Measurements from ENCODE around the gene PTGES. TPM values are rescaled to one million over a fixed set of nuclear protein-coding genes. Genes with fewer than 3 reads are reported as not detected.

Gene PTGES
- total RNA-seq, 2 experiments from 2014 or later = not detected

- H3K4me3 Mint-ChIP-seq = no peak overlapping the region
- peaks cover 2% of the 10 kb centered on the region for H3K4me1 Mint-ChIP-seq (ENCODE audit: low read depth)
- POLR2A ChIA-PET = no interaction called here
- CTCF ChIA-PET = no interaction called here
- peaks cover 13% of the 10 kb centered on the region for H3K27me3 Mint-ChIP-seq
- no peak overlapping the region for H3K27ac Mint-ChIP-seq
- no peaks in the 10 kb centered on the region for H3K36me3 Mint-ChIP-seq
- intact Hi-C loops (cut with micrococcal nuclease) = no loop called here
- no peaks in the 10 kb centered on the region for H3K9me3 Mint-ChIP-seq
- DNase-seq = no peak
These were observed 29.9 kb downstream of the PTGES start for GRCh38 chr9:129722913-129723312.

- intact Hi-C loops (cut with micrococcal nuclease) = no loop called here
- peaks cover 10% of the 10 kb centered on the region for H3K27me3 Mint-ChIP-seq
- no peak for DNase-seq
- CTCF ChIA-PET = interaction anchor here (1.3 kb wide), 1 partner anchor 69 kb away, joined by 5 read pairs; no protein-coding TSS in a partner anchor
- POLR2A ChIA-PET = no interaction called here
- H3K4me1 Mint-ChIP-seq (ENCODE audit: low read depth) = no peaks in the 10 kb centered on the region
- no peak overlapping the region for H3K27ac Mint-ChIP-seq
- no peak overlapping the region for H3K4me3 Mint-ChIP-seq
- H3K9me3 Mint-ChIP-seq = no peaks in the 10 kb centered on the region
- H3K36me3 Mint-ChIP-seq = no peaks in the 10 kb centered on the region
These were observed 31.8 kb downstream of the PTGES start for GRCh38 chr9:129720865-129721545.

GRCh38 chr9:129720181-129720864 lies 32.5 kb downstream of the PTGES start:
- Mint-ChIP-seq H3K9me3 (no peaks in the 10 kb centered on the region), H3K27me3 (peaks cover 10% of the 10 kb centered on the region), H3K4me3 (no peak overlapping the region), H3K36me3 (no peaks in the 10 kb centered on the region), H3K27ac (no peak overlapping the region), H3K4me1 (ENCODE audit: low read depth) (no peaks in the 10 kb centered on the region)
- ChIA-PET POLR2A (no interaction called here), CTCF (no interaction called here)
- intact Hi-C loops (cut with micrococcal nuclease) = no loop called here
- DNase-seq = no peak

GRCh38 chr9:129719135-129719534 lies 33.7 kb downstream of the PTGES start:
- Mint-ChIP-seq H3K9me3 (no peaks in the 10 kb centered on the region), H3K4me3 (no peak overlapping the region), H3K27ac (no peak overlapping the region), H3K36me3 (no peaks in the 10 kb centered on the region), H3K27me3 (peaks cover 3% of the 10 kb centered on the region), H3K4me1 (ENCODE audit: low read depth) (no peaks in the 10 kb centered on the region)
- intact Hi-C loops (cut with micrococcal nuclease) = no loop called here
- no peak for DNase-seq
- ChIA-PET POLR2A (no interaction called here), CTCF (interaction anchor here (0.9 kb wide), 1 partner anchor 19 kb away, joined by 3 read pairs; no protein-coding TSS in a partner anchor)

GRCh38 chr9:129718647-129719046 lies 34.2 kb downstream of the PTGES start:
- intact Hi-C loops (cut with micrococcal nuclease) = no loop called here
- ChIA-PET POLR2A (no interaction called here), CTCF (no interaction called here)
- no peaks in the 10 kb centered on the region for H3K4me1 Mint-ChIP-seq (ENCODE audit: low read depth)
- no peaks in the 10 kb centered on the region for H3K36me3 Mint-ChIP-seq
- no peak overlapping the region for H3K27ac Mint-ChIP-seq
- peaks cover 3% of the 10 kb centered on the region for H3K27me3 Mint-ChIP-seq
- no peak for DNase-seq
- no peak overlapping the region for H3K4me3 Mint-ChIP-seq
- no peaks in the 10 kb centered on the region for H3K9me3 Mint-ChIP-seq

GRCh38 chr9:129717991-129718390 lies 34.9 kb downstream of the PTGES start:
- intact Hi-C loops (cut with micrococcal nuclease) = no loop called here
- H3K9me3 Mint-ChIP-seq = no peaks in the 10 kb centered on the region
- peaks cover 3% of the 10 kb centered on the region for H3K27me3 Mint-ChIP-seq
- no peaks in the 10 kb centered on the region for H3K4me1 Mint-ChIP-seq (ENCODE audit: low read depth)
- DNase-seq = no peak
- ChIA-PET CTCF (no interaction called here), POLR2A (no interaction called here)
- H3K27ac Mint-ChIP-seq = no peak overlapping the region
- no peaks in the 10 kb centered on the region for H3K36me3 Mint-ChIP-seq
- no peak overlapping the region for H3K4me3 Mint-ChIP-seq

- POLR2A ChIA-PET = no interaction called here
- Mint-ChIP-seq H3K4me3 (no peak overlapping the region), H3K4me1 (ENCODE audit: low read depth) (peaks cover 8% of the 10 kb centered on the region), H3K9me3 (no peaks in the 10 kb centered on the region), H3K36me3 (no peaks in the 10 kb centered on the region), H3K27me3 (peaks cover 3% of the 10 kb centered on the region), H3K27ac (no peak overlapping the region)
- intact Hi-C loops (cut with micrococcal nuclease) = no loop called here
- no peak for DNase-seq
- CTCF ChIA-PET = interaction anchor here (1.0 kb wide), 1 partner anchor 22 kb away, joined by 3 read pairs; no protein-coding TSS in a partner anchor
These were observed 36.8 kb downstream of the PTGES start for GRCh38 chr9:129716091-129716490.

GRCh38 chr9:129714511-129715061 lies 38.3 kb downstream of the PTGES start:
- CTCF ChIA-PET = interaction anchor here (1.8 kb wide), 1 partner anchor 12 kb away, joined by 7 read pairs; no protein-coding TSS in a partner anchor

GRCh38 chr9:129713402-129713679 lies 39.5 kb downstream of the PTGES start:
- Mint-ChIP-seq H3K27ac (no peak overlapping the region), H3K36me3 (no peaks in the 10 kb centered on the region), H3K27me3 (no peaks in the 10 kb centered on the region), H3K4me3 (no peak overlapping the region), H3K4me1 (ENCODE audit: low read depth) (peaks cover 8% of the 10 kb centered on the region), H3K9me3 (no peaks in the 10 kb centered on the region)
- DNase-seq = no peak
- intact Hi-C loops (cut with micrococcal nuclease) = no loop called here
- POLR2A ChIA-PET = no interaction called here
- CTCF ChIA-PET = interaction anchor here (3.4 kb wide), 1 partner anchor 13 kb away, joined by 14 read pairs; no protein-coding TSS in a partner anchor

More at GRCh38 chr9:129714511-129715061, 38.3 kb downstream of the PTGES start:
- no peak for DNase-seq
- H3K4me1 Mint-ChIP-seq (ENCODE audit: low read depth) = peaks cover 8% of the 10 kb centered on the region
- no peak overlapping the region for H3K27ac Mint-ChIP-seq
- no peaks in the 10 kb centered on the region for H3K27me3 Mint-ChIP-seq
- intact Hi-C loops (cut with micrococcal nuclease) = no loop called here
- no peaks in the 10 kb centered on the region for H3K9me3 Mint-ChIP-seq
- H3K36me3 Mint-ChIP-seq = no peaks in the 10 kb centered on the region
- no peak overlapping the region for H3K4me3 Mint-ChIP-seq
- POLR2A ChIA-PET = interaction anchor here (0.6 kb wide), 1 partner anchor 682 kb away, joined by 3 read pairs; no protein-coding TSS in a partner anchor

GRCh38 chr9:129712634-129713401 lies 40.0 kb downstream of the PTGES start:
- H3K9me3 Mint-ChIP-seq = no peaks in the 10 kb centered on the region
- ChIA-PET POLR2A (no interaction called here), CTCF (interaction anchor here (1.4 to 3.4 kb wide), 2 partner anchors 13 to 25 kb away, joined by 6 to 14 read pairs; no protein-coding TSS in a partner anchor)
- H3K27ac Mint-ChIP-seq = no peak overlapping the region
- no peak overlapping the region for H3K4me3 Mint-ChIP-seq
- no peak for DNase-seq
- intact Hi-C loops (cut with micrococcal nuclease) = no loop called here
- no peaks in the 10 kb centered on the region for H3K27me3 Mint-ChIP-seq
- H3K36me3 Mint-ChIP-seq = no peaks in the 10 kb centered on the region
- peaks cover 8% of the 10 kb centered on the region for H3K4me1 Mint-ChIP-seq (ENCODE audit: low read depth)

GRCh38 chr9:129710169-129710453 lies 42.7 kb downstream of the PTGES start:
- POLR2A ChIA-PET = interaction anchor here (1.1 kb wide), 1 partner anchor 13 kb away, joined by 3 read pairs; no protein-coding TSS in a partner anchor
- Mint-ChIP-seq H3K27ac (no peak overlapping the region), H3K4me1 (ENCODE audit: low read depth) (peaks cover 8% of the 10 kb centered on the region), H3K9me3 (no peaks in the 10 kb centered on the region), H3K36me3 (no peaks in the 10 kb centered on the region), H3K27me3 (no peaks in the 10 kb centered on the region), H3K4me3 (no peak overlapping the region)
- CTCF ChIA-PET = interaction anchor here (3.4 kb wide), 1 partner anchor 16 kb away, joined by 14 read pairs; no protein-coding TSS in a partner anchor
- intact Hi-C loops (cut with micrococcal nuclease) = no loop called here
- no peak for DNase-seq

GRCh38 chr9:129709438-129710168 lies 43.2 kb downstream of the PTGES start:
- Mint-ChIP-seq H3K4me3 (no peak overlapping the region), H3K27ac (no peak overlapping the region), H3K27me3 (no peaks in the 10 kb centered on the region), H3K36me3 (no peaks in the 10 kb centered on the region), H3K4me1 (ENCODE audit: low read depth) (peaks cover 8% of the 10 kb centered on the region), H3K9me3 (no peaks in the 10 kb centered on the region)
- intact Hi-C loops (cut with micrococcal nuclease) = no loop called here
- DNase-seq = no peak
- ChIA-PET POLR2A (interaction anchor here (1.1 kb wide), 1 partner anchor 13 kb away, joined by 3 read pairs; no protein-coding TSS in a partner anchor), CTCF (no interaction called here)
